ENCODE results near the gene SERPINF2.

DNA sequence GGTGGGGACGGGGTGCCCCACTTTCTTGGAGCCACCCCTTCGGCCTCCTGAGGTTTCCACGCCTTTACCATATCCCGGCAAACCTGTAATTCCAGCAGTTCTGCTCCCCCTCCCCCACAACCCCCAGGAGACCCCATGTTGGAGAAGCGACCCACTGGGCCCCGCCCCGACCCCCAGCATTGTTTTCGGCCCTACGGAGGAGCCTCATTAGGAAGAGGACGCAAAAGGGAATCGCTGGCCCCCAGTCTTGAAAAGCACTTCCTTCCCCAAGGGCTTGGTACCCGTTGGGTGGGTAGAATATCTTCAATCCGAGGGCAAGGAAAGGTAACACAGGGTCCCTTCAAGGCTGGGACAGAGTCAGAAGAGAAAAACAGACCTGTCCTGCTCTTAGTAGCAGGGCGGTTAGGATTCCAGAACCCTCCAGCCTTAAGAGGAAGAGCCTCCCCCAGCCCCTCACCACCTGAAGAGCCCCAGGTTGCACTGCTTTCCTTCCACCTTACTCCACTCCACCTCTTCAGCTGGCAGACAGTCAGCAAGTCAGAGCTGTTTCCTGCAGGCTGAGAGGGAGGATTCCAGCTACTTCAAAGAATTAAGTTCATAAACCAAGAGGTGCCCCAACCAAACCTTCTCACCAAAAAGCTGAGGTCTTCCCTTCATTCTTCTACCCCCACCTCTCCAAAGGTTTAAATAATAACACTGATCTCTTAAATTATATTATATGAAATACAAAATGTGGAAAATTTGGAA, 31.7 kb upstream of the SERPINF2 start:
- TF ChIP-seq CTCF (IDR thresholded peaks at IDR 0.05; ENCODE audit: low read length) (no peak), EZH2 (IDR thresholded peaks at IDR 0.05; ENCODE audit: borderline replicate concordance, low read length) (no peak)
